GM19238 (cell line): ENCODE results near the gene HDGF.

Source experiments
- DNase-seq: peaks from one replicate; pipeline ENCODE4 v3.0.0; 2011; ENCODE audit warnings: low spot score; ENCODE audit not compliant: insufficient read length

Gene HDGF

GRCh38 chr1:156725683-156726280 lies 25.7 kb downstream of the HDGF start:
- DNase-seq, result peak; percentile 76

- DNase-seq, result no peak
These were observed 29.9 kb downstream of the HDGF start for GRCh38 chr1:156721535-156721934.

- no peak for DNase-seq
These were observed 30.3 kb downstream of the HDGF start for GRCh38 chr1:156721131-156721530.

- DNase-seq, result no peak
These were observed 34.1 kb downstream of the HDGF start for GRCh38 chr1:156717351-156717750.

GRCh38 chr1:156714830-156715229 lies 36.6 kb downstream of the HDGF start:
- no peak for DNase-seq

GRCh38 chr1:156712626-156713025 lies 38.8 kb downstream of the HDGF start:
- no peak for DNase-seq

GRCh38 chr1:156711011-156711817 lies 40.3 kb downstream of the HDGF start:
- no peak for DNase-seq

- no peak for DNase-seq
These were observed 41.6 kb downstream of the HDGF start for GRCh38 chr1:156709757-156710489.

- no peak for DNase-seq
These were observed 42.4 kb downstream of the HDGF start for GRCh38 chr1:156709031-156709430.

GRCh38 chr1:156708218-156708661 lies 43.2 kb downstream of the HDGF start:
- no peak for DNase-seq

GRCh38 chr1:156707417-156708217 lies 43.9 kb downstream of the HDGF start:
- no peak for DNase-seq

GRCh38 chr1:156706657-156707416 lies 44.6 kb downstream of the HDGF start:
- DNase-seq, result no peak

GRCh38 chr1:156705918-156706656 lies 45.4 kb downstream of the HDGF start:
- DNase-seq, result peak; percentile 57

GRCh38 chr1:156705321-156705917 lies 46.1 kb downstream of the HDGF start, which contains the start of gene CRABP2:
Gene CRABP2 (minus strand): TSS chr1:156705583. CDS start chr1:156705446, 137 bp downstream.
- DNase-seq, result no peak

GRCh38 chr1:156704930-156705320 lies 46.5 kb downstream of the HDGF start:
- no peak for DNase-seq

GRCh38 chr1:156704166-156704711 lies 47.2 kb downstream of the HDGF start:
- no peak for DNase-seq

GRCh38 chr1:156703741-156704140 lies 47.7 kb downstream of the HDGF start:
- no peak for DNase-seq

- DNase-seq, result no peak
These were observed 48.1 kb downstream of the HDGF start for GRCh38 chr1:156703336-156703735.
